Activated CD4-positive, alpha-beta T cell treated with anti-CD3 and anti-CD28 coated beads for 48 hours (primary cell): ENCODE results near the gene AP5Z1.
"Not testable (repeated sequence)": the region's sequence is repeated elsewhere in the genome, so short reads cannot be mapped to it uniquely, and the experiment has no call there.

Experiments
- DNase-seq: peaks from one replicate; pipeline ENCODE4 v3.0.0-alpha.2; 2020

Gene AP5Z1

DNA sequence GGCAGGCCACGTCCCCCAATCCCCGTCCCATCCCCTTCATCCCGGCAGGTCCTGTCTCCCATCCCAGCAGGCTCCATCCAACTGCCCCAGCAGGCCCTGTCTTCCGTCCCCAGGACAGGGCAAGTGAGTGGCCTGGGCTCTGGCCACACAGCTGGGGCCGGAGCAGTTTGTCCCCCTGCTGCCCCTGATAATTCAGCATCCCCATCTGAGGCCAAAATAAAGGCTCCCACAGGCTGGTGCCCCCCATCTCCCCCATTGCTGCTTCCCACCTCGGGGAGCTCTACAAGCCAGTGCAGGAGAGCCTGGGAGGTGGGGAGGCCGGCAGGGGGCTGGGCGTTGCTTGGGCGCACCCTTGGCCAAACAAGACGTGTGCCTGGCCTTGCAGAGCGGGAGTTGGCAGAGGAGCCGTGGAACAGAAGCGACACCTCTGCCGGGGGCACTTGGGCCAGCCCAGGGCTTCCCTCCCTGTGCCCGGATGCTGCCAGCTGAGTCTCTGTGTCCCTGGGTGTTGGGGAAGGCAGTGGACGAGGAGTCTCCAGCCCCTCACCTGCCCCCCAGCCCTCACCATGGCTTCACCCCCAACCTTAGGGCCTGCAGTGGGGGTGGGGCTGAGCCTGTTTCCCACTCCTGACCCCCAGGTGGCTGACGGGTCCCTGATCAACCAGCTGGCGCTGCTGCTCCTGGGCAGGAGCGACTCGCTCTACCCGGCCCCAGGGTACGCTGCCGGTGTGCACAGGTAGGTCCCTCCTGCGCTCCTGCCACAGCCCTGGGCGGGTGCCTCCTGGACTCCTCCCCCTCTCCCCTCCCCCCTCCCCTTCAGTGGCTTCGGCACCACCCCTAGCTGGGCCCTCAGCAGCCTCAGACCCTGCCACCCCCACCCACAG lies 14.0 kb downstream of the AP5Z1 start:
- DNase-seq = no peak

DNA sequence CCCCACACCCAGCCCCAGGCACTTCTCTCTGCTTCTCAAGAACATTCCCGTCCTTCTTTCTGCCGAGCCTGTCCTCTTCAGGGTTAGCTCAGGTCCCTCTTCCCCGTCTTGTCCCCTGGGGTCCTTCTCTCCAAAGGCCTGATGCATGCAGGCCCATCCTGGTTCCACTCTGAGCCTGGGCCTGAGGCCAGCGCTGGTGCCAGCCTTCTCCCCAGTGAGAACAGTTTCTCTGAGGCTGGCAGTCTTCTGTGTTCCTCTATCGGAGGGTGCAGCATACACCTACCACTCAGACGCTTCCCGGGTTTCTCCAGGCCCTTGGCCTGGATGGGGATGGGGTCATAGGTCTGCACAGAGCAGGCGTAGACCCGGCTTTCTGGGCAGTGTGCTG lies 14.6 kb downstream of the AP5Z1 start:
- DNase-seq = no peak

DNA sequence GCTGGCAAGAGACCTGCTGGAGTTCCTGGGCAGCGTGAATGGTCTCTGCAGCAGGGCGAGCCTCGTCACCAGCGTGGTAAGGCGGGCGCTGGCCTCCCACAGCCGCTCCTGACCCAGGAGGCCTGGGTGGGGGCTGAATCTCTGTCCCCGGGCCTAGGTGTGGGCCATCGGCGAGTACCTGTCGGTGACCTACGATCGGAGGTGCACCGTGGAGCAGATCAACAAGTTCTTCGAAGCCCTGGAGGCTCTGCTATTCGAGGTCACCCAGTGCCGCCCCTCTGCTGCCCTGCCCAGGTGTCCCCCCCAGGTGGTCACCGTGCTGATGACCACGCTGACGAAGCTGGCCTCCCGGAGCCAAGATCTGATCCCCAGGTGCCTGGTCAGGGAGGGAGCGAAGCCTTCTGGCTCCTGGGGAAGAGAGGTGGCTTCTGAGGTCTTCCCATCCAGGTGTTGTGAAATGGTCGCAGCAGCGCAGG lies 15.1 kb downstream of the AP5Z1 start:
- no peak for DNase-seq

DNA sequence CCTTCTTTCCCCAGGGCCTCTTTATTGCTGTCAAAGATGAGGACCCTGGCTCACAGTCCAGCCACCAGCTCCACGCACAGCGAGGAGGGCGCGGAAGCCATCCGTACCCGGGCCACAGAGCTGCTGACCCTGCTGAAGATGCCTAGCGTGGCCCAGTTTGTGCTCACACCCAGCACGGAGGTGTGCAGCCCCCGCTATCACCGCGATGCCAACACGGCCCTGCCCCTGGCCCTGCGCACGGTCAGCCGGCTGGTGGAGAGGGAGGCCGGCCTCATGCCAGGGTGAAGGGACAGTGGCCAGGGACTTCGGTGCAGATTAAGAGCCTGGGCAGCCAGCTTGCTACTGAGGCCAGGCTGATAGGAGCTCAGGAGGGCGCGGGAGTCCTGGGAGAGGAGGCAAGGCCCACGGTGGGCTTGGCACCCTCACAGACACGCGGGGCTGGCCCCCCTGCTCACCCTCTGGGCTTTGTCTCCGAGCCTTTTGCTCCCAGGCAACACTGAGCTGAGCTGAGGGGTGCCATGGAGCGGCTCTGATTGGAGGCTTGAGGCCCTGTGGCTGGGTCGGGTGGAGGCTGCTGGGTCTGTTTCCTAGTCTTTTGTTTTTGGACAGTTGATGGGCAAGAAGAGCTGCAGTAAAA lies 15.8 kb downstream of the AP5Z1 start:
- DNase-seq = no peak

DNA sequence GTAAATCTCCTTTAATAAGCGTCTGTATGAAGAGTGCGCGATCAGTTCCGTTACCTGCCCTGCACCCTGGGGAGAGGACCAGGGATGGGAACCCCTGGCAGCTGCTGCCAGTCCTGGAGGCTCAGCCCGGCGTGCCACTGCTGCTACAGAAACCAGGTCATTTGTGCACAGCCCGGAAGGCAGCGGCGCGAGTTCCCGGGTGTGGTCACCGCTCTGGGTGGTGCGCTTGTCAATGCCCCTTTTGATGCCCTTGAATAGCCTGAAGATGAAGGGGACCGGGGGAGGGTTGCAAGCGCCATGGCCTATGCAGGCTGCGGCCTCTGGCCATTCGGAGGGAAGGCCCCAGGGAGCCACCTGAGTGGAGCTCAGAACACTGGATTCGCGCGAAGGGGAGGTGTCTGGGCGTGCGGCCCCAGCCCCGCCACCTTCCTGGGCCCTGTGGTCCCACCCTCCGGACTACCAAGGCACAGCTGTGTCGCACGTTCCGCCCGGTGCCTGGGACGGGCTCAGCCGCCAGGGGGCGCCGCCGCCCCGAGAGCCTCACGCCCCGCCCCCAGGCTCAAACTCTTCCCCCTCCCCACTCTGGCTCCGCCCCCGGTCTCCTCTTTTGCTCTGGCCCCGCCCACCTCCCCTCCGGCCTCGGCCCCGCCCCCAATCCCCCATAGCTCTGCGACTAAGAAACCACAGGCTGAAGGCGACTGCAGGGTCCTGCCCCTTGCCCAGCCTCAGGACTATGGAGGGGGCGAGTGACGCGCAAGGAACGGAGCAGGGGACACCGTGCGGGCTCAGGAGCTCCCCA lies 16.5 kb downstream of the AP5Z1 start:
- DNase-seq = peak; percentile 87

DNA sequence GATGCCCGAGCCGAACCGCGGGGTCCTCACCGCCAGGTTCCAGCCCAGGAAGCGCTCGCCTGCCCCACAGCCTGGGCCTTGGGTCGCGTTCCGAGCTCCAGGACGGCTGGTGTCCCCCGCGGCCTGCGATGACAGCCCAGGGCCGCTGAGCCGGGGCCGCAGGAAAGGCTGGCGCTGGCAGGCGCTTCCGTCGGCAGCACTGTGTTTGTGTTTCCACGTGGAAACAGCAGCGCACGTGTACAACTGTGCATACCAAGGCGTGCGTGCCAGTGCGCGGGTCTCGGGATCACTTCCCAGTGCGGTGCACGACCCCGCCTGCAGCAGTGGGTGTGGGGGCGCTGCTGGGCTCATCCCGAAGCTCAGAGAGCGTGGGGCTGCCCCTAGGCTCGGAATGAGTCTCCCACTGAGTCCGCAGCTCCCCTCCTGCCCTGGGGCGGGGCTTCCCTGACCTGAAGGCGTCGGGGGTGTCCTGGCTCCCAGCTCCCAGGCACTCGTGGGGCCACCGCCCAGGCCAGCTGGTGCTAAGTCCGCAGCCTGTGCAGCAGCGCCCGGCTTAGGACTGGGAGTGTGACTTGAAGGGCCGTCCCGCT lies 17.2 kb downstream of the AP5Z1 start:
- DNase-seq = peak; percentile 30

DNA sequence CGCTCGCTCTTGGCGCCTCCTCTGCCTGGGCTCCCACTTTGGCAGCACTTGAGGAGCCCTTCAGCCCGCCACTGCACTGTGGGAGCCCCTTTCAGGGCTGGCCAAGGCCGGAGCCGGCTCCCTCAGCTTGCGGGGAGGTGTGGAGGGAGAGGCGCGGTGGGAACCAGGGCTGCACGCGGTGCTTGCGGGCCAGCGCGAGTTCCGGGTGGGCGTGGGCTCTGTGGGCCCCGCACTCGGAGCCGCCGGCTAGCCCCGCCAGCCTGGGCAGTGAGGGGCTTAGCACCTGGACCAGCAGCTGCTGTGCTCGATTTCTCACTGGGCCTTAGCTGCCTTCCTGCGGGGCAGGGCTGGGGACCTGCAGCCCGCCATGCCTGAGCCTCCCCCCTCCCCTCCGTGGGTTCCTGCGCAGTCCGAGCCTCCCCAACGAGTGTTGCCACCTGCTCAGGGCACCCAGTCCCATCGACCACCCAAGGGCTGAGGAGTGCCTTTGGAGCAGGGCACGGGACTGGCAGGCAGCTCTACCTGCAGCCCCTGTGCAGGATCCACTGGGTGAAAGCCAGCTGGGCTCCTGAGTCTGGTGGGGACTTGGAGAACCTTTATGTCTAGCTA lies 18.1 kb downstream of the AP5Z1 start:
- DNase-seq = not testable (repeated sequence)

DNA sequence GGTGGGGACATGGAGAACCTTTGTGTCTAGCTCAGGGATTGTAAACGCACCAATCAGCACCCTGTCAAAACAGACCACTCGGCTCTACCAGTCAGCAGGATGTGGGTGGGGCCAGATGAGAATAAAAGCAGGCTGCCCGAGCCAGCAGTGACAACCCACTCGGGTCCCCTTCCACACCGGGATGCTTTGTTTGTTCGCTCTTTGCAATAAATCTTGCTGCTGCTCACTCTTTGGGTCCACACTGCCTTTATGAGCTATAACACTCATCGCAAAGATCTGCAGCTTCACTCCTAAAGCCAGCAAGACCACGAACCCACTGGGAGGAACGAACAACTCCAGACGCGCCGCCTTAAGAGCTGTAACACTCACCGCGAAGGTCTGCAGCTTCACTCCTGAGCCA lies 18.7 kb downstream of the AP5Z1 start:
- not testable (repeated sequence) for DNase-seq

DNA sequence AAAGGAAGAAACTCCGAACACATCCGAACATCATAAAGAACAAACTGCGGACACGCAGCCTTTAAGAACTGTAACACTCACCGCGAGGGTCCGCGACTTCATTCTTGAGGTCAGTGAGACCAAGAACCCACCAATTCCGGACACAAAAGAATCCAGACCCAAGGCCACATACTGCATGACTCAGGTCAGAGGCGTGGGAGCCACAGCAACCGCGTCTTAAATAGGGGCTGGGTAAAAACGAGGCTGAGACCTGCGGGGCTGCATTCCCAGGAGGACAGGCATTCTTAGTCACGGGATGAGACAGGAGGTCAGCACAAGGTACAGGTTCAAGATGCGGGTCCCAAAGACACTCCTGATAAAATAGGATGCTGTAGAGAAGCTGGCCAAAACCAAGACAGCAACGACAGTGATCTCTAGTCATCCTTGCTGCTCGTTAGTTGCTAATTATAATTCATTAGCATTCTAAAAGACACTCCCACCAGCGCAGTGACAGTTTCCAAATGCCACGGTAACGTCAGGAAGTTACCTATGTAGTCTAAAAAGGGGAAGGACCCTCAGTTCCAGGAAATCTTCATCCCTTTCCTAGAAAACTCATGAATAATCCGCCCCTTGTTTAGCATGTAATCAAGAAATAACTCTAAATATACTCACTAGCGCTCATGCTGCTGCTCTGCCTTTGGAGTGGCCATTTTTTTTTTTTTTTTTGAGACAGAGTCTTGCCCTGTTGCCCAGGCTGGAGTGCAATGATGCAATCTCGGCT lies 19.3 kb downstream of the AP5Z1 start:
- DNase-seq = no peak

DNA sequence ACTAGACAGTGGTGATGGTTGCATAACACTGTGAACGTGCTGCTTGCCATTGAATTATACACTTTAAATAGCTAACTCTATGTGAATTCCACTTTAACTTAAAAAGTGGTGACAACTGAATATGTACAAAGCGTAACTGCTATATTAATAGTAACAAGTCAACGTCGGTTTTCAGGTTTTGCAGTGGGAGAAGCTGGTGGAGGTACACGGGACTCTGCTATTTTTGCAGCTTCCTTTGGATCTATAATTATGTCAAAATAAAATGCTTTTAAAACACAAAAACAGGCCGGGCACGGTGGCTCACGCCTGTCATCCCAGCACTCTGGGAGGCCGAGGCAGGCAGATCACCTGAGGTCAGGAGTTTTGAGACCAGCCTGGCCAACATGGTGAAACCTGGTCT lies 21.0 kb downstream of the AP5Z1 start:
- no peak for DNase-seq

DNA sequence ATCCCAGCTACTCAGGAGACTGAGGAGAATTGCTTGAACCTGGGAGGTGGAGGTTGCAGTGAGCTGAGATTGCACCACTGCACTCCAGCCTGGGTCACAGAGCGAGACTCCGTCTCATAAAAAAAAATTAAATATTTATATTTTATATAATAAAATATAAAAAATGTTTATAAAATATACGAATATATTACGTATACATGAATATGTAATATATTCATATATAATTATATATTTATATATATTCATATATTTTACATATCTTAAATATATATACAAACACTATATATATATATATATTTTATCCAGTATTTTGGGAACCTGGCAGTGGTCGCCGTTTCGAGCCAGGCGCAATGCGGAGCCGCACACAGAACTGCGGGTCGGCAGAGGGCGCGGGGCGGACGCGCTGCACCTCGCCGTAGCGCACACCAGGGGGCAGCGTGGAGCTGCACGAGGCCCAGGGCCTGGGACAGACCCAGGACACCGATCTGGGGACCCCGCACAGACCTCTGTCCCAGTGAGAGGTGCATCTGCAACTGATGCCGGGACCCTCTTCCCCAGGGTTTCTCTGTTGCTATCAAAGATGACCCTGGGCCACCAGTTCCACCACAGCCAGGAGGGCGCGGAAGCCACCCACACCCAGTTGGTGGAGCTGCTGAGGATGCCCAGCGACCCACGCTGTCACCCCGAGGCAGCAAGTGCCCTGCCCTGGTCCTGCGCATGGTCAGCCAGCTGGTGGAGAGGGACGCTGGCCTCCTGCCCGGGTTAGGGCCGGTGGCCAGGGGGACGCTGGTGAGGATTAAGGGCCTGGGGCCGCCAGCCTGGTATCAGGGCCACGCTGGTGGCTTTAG lies 22.7 kb downstream of the AP5Z1 start:
- peak; percentile 77 for DNase-seq

DNA sequence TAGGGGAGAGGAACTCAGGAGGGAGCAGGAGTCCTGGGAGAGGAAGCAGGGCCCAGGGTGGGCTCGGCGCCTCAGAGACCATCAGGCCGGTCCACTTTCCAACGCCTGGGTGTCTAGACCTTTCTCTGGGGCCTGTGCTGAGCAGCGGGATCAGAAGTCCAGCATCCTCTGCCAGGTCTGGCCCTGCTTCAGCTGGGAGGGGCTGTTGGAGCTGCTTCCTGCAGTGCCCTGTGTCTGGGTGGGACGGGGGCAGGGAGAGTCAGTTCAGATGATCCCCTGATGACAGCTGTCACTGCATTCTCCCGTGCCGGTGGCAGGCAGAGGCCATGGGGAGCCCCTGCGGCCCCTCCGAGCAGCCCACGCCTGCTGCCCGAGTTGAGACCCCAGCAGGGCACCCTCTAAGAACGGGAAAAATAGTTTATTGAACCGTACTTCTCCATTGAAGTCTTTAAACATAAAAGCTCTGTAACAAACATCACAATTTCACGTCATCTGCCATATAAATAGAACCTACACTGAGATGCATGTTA lies 23.3 kb downstream of the AP5Z1 start:
- no peak for DNase-seq

DNA sequence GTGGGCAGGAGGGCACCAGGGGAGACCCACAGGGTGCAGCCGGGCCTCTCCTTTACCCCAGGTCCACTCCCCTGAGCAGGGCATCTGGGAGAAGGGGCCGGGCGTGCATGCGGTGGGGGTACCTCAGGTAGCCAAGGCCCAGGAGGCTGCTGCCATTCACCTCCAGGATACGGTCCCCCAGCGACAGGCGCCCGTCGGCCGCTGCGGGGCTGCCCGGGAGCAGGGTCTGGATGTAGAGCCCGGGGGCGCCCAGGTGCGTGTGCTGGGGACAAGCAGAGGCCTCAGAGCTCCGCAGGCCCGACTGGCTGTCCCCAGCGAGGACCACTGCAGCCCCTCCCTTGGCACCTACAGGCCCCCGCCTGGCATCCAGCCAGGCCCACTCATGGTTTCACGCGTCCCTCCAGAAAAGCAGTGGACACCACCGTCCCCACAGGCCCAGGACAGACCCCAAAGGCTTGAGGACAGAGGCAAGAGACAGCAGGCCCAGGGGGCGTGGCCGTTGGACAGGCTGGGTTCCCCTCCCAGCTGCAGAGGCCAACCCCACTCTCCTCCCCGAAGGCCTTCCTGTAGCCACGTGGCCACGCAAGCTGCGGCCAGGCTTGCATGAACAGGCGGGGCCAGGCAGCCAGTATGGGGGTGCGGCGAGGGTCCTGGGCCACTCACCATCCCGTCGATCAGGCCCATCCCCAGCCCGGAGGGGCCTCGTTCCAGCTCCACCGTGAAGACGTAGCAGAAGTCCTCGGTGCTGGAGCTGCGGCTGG lies 24.3 kb downstream of the AP5Z1 start:
- DNase-seq = no peak

DNA sequence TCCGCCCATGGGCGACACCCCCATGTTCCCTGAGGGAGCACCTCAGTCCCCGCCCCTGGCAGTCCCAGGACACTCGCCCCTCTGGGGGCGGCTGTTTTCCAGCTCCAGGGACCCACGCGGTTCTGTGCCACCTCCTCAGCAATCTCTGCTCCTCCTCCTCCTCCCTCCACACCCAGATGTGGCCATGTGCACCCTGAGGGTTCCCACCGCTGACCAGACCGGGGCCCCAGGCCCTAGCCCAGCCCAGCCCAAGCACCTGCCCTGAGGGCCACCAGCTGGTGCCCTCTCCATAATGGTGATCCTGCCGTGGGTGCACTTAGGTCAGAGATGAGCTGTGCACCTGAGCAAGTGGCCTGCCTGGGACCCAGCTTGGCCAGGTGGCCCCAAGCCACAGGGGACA lies 25.1 kb downstream of the AP5Z1 start:
- DNase-seq = no peak

DNA sequence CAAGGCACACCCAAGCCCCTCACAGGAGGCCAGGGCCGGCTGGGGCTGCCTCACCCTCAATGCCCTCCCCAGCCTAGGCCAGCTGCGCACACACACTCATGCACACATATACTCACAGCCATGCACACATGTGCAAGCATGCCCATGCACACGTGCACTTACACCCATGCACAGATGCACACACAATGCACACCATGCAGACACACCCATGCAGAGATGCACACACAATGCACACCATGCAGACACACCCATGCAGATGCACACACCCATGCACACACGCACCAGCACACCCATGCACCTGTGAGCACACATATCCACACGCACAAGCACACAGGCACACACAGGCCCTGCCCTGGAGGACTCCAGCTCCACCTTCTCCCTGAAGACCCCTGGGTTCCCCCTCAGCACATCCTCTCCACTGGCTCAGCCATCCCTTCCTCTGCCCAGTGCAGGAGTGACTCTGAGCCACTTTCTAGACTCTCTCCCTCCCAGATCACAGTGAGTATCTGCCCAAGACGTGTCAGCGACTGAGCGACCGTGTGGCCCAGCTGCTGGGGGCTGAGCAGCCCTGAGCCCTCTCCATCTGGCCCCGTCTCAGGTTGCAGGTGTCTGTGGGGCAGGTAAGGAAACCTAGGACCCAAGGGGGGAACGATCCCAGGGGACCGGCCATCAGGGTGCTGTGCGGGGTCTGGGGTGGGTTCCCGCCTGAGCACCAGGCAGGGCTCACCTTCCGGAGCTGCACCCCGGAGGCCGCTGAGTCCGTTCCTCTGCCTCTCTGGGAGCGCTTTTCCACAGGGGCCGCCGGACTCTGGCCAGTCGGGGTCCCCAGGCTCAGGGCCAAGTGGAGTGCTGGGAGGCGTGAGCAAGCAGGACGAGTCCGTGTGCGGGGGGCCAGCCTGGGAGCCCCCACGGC lies 25.8 kb downstream of the AP5Z1 start:
- DNase-seq = no peak

DNA sequence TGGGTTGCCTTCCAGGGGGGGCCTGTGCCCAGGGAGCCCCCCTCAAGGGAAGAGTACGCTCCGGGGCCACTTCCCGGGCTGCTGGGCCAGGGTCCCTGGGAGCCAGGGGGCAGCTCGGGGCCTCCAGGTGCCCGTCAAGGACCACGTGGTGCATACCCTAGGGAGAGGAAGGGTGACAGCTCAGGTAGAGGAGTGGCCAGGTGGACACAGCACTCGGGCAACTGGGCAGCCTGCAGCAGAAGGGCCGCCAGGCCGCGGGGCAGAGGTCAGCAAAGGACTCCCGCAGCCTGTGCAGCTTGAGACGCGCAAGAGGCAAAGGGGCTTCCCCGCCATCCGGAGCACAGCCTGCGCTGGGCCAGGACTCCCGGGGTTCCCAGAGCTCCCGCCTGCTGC lies 26.4 kb downstream of the AP5Z1 start:
- no peak for DNase-seq

DNA sequence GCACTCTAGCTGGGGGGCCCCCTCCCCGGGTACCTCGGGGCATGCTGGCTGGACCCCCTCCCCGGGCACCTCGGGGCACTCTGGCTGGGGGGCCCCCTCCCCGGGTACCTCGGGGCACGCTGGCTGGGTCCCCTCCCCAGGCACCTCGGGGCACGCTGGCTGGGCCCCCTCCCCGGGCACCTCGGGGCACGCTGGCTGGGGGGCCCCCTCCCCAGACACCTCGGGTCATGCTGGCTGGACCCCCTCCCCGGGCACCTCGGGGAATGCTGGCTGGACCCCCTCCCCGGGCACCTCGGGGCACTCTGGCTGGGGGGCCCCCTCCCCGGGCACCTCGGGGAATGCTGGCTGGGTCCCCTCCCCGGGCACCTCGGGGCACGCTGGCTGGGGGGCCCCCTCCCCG lies 27.2 kb downstream of the AP5Z1 start:
- DNase-seq = not testable (repeated sequence)

DNA sequence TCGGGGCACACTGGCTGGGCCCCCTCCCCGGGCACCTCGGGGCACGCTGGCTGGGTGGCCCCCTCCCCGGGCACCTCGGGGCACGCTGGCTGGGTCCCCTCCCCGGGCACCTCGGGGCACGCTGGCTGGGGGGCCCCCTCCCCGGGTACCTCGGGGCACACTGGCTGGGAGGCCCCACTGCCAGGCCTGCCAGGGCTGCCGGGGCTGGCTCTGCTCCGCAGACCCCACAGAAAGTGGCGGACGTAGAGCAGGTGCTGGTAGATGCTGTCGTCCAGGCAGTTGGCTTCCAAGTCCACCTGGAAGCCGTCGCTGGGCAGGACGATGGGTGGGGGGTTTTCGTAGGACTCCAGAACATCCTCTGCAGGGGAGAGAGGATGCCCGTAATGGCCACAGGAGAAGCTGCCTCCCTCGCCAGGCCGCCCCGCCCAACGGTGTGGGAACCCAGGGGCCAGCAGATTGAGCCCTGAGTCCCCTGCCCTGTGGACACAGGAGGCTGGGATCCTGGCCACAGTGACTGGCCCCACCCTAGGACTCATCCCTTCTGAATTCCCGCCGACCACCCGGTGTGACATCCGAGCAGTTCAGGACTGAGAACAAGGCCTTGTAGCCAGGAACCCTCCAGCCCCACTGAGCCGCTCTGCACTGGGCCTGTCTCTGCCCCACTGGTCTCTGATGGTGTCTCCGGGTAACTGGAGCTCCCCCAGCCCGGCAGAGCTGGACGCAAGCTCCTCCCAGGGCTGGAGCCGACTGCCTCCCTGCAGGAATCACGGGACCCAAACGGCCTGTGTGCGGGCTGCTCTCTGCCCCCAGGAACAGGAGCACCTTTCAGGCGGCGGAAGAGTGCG lies 28.2 kb downstream of the AP5Z1 start:
- no peak for DNase-seq
